Activated CD4-positive, alpha-beta T cell treated with anti-CD3 and anti-CD28 coated beads, Interleukin-2, amount 10 ng/mL, durations not matched to agents 24 days and 14 days (primary cell): Measurements from ENCODE around the gene MBOAT1. TPM values are rescaled to one million over a fixed set of nuclear protein-coding genes. Genes with fewer than 3 reads are reported as not detected.
"Not testable (repeated sequence)": the region's sequence is repeated elsewhere in the genome, so short reads cannot be mapped to it uniquely, and the experiment has no call there.

Experiments
- DNase-seq: peaks from one replicate; pipeline ENCODE4 v3.0.0; 2022
- H3K27ac Mint-ChIP-seq: one replicate; pipeline ENCODE4 v1.8.0; 2022; ENCODE audit warnings: mild to moderate bottlenecking, mixed read lengths
- H3K27me3 Mint-ChIP-seq: one replicate; pipeline ENCODE4 v1.8.0; 2022; ENCODE audit warnings: mixed read lengths
- H3K36me3 Mint-ChIP-seq: one replicate; pipeline ENCODE4 v1.8.0; 2022; ENCODE audit warnings: low read depth, mild to moderate bottlenecking, mixed read lengths
- H3K4me1 Mint-ChIP-seq: one replicate; pipeline ENCODE4 v1.8.0; 2021; ENCODE audit warnings: mixed read lengths
- H3K4me3 Mint-ChIP-seq: one replicate; pipeline ENCODE4 v1.8.0; 2022; ENCODE audit warnings: mild to moderate bottlenecking, moderate library complexity, mixed read lengths
- H3K9me3 Mint-ChIP-seq: one replicate; pipeline ENCODE4 v1.8.0; 2021; ENCODE audit warnings: mixed read lengths
- intact Hi-C: fragments of 100-400 bp; cut with micrococcal nuclease; formaldehyde crosslinking; loops from one replicate; pipeline ENCODE4 v1.15.1; 2023
- total RNA-seq: library from RNA; stranded (reverse); gene quantifications from 2 replicates; pipeline ENCODE4 v1.2.3, GENCODE V29; 2022

Gene MBOAT1
- total RNA-seq, 1 donor from 2014 or later: 11.8 TPM

GRCh38 chr6:20162515-20162914 lies 49.8 kb downstream of the MBOAT1 start:
- no peaks in the 10 kb centered on the region for H3K27me3 Mint-ChIP-seq
- H3K36me3 Mint-ChIP-seq: peaks cover 11% of the 10 kb centered on the region
- intact Hi-C loops: no loop called here
- no peak overlapping the region for H3K27ac Mint-ChIP-seq
- no peak for DNase-seq
- no peaks in the 10 kb centered on the region for H3K9me3 Mint-ChIP-seq
- H3K4me1 Mint-ChIP-seq: no peaks in the 10 kb centered on the region
- no peak overlapping the region for H3K4me3 Mint-ChIP-seq

DNA sequence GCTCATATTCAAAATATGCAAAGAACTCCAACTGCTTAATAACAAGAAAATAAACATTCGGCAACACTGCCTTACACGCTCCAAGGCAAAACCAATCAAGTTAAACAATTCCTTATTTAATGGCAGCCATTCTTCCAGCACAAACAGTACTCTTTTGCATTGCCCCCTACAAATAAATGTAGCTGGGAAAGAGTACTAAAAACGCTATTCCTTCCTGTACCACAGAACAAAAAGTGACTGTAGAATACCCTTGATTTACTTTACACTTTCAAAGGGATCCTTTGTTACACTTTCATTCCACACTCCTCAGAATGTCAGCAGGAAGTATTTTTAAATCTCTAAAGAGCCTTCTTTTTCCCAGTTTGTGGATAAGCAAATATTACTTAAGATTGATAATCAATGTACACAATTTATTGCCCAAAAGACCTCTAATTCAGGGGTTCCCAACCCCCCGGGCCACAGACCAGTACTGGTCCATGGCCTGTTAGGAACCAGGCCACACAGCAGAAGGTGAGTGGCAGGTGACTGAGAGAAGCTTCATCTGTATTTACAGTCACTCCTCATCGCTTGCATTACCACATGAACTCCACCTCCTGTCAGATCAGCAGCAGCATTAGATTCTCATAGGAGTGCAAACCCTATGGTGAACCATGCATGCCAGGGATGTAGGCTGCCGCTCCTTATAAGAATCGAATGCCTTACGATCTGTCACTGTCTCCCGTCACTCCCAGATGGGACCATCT lies 51.6 kb downstream of the MBOAT1 start:
- no peak for DNase-seq
- Mint-ChIP-seq H3K27me3 (no peaks in the 10 kb centered on the region), H3K4me1 (no peaks in the 10 kb centered on the region), H3K27ac (no peak overlapping the region), H3K4me3 (no peak overlapping the region), H3K9me3 (no peaks in the 10 kb centered on the region), H3K36me3 (peaks cover 1% of the 10 kb centered on the region)
- intact Hi-C loops: no loop called here

- no peaks in the 10 kb centered on the region for H3K4me1 Mint-ChIP-seq
- H3K27me3 Mint-ChIP-seq: no peaks in the 10 kb centered on the region
- no peaks in the 10 kb centered on the region for H3K9me3 Mint-ChIP-seq
- H3K36me3 Mint-ChIP-seq: peaks cover 3% of the 10 kb centered on the region
- no peak overlapping the region for H3K27ac Mint-ChIP-seq
- intact Hi-C loops: no loop called here
- DNase-seq: no peak
- H3K4me3 Mint-ChIP-seq: no peak overlapping the region
Observed at GRCh38 chr6:20159781-20160540, 52.3 kb downstream of the MBOAT1 start.

DNA sequence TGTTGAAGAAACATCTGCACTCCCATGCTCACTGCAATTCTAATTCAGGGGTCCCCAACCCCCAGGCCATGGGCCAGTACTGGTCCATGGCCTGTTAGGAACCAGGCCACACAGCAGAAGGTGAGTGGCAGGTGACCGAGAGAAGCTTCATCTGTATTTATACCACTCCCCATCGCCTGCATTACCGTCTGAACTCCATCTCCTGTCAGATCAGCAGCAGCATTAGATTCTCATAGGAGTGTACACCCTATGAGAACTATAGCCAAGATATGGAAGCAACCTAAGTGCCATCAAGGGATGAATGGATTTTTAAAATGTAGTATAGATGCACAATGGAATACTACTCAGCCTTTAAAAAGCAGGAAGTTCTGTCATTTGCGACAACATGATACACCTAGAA lies 53.2 kb downstream of the MBOAT1 start:
- intact Hi-C loops: no loop called here
- peaks cover 3% of the 10 kb centered on the region for H3K36me3 Mint-ChIP-seq
- no peak overlapping the region for H3K4me3 Mint-ChIP-seq
- H3K4me1 Mint-ChIP-seq: no peaks in the 10 kb centered on the region
- no peak overlapping the region for H3K27ac Mint-ChIP-seq
- H3K9me3 Mint-ChIP-seq: no peaks in the 10 kb centered on the region
- H3K27me3 Mint-ChIP-seq: no peaks in the 10 kb centered on the region
- no peak for DNase-seq

DNA sequence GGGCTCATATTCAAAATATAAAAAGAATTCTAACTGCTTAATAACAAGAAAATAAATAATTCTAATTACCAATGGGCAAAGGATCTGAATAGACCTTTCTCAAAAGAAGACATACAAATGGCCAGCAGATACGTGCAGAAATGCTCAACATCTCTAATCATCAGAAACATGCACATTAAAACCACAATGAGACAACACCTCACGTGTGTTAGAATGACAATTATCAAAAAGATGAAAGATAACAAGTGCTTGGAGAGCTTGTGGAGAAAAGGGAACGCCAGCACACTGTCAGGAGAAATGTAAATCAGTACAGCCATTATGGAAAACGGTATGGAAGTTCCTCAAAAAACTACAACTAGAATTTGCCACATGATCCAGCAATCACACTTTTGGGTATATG lies 53.6 kb downstream of the MBOAT1 start:
- Mint-ChIP-seq H3K9me3 (no peaks in the 10 kb centered on the region), H3K36me3 (peaks cover 3% of the 10 kb centered on the region), H3K4me1 (no peaks in the 10 kb centered on the region), H3K27ac (no peak overlapping the region), H3K27me3 (no peaks in the 10 kb centered on the region), H3K4me3 (no peak overlapping the region)
- DNase-seq: no peak
- intact Hi-C loops: no loop called here

GRCh38 chr6:20156824-20157223 lies 55.4 kb downstream of the MBOAT1 start:
- H3K4me3 Mint-ChIP-seq: no peak overlapping the region
- H3K27me3 Mint-ChIP-seq: no peaks in the 10 kb centered on the region
- DNase-seq: no peak
- H3K4me1 Mint-ChIP-seq: no peaks in the 10 kb centered on the region
- intact Hi-C loops: no loop called here
- H3K36me3 Mint-ChIP-seq: peaks cover 4% of the 10 kb centered on the region
- H3K27ac Mint-ChIP-seq: no peak overlapping the region
- H3K9me3 Mint-ChIP-seq: no peaks in the 10 kb centered on the region

GRCh38 chr6:20154753-20155152 lies 57.5 kb downstream of the MBOAT1 start:
- no peaks in the 10 kb centered on the region for H3K9me3 Mint-ChIP-seq
- no peak for DNase-seq
- H3K4me3 Mint-ChIP-seq: no peak overlapping the region
- intact Hi-C loops: no loop called here
- peaks cover 17% of the 10 kb centered on the region for H3K36me3 Mint-ChIP-seq
- no peaks in the 10 kb centered on the region for H3K4me1 Mint-ChIP-seq
- H3K27ac Mint-ChIP-seq: no peak overlapping the region
- no peaks in the 10 kb centered on the region for H3K27me3 Mint-ChIP-seq

- Mint-ChIP-seq H3K27ac (no peak overlapping the region), H3K4me3 (no peak overlapping the region), H3K27me3 (no peaks in the 10 kb centered on the region), H3K36me3 (peaks cover 28% of the 10 kb centered on the region), H3K9me3 (no peaks in the 10 kb centered on the region), H3K4me1 (no peaks in the 10 kb centered on the region)
- DNase-seq: no peak
- intact Hi-C loops: no loop called here
Observed at GRCh38 chr6:20153194-20153593, 59.1 kb downstream of the MBOAT1 start.

DNA sequence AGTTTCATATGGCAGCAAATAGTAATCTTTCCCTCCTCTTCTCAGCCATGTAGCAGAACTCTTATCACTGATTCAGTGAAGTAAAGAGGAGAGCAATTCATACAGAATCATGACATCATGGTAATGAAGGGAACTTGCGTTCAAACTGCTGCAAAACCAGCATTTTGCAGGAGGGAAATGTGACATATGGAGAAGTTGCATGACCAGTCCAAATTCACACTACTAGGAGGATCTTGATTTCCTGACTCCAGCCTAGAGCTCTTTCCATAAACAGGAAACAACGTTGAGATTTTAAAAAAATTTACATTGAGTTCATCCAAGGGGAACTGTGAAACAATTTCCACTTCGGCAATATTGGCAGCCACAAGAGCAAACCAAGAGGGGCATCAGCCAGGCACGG lies 63.8 kb downstream of the MBOAT1 start:
- intact Hi-C loops: no loop called here
- Mint-ChIP-seq H3K27me3 (no peaks in the 10 kb centered on the region), H3K36me3 (peaks cover 38% of the 10 kb centered on the region), H3K4me1 (no peaks in the 10 kb centered on the region), H3K4me3 (no peak overlapping the region), H3K9me3 (peaks cover 4% of the 10 kb centered on the region), H3K27ac (no peak overlapping the region)
- no peak for DNase-seq

GRCh38 chr6:20147469-20147868 lies 64.8 kb downstream of the MBOAT1 start:
- H3K4me3 Mint-ChIP-seq: no peak overlapping the region
- DNase-seq: no peak
- no peaks in the 10 kb centered on the region for H3K4me1 Mint-ChIP-seq
- no peak overlapping the region for H3K27ac Mint-ChIP-seq
- H3K9me3 Mint-ChIP-seq: peaks cover 4% of the 10 kb centered on the region
- intact Hi-C loops: no loop called here
- H3K36me3 Mint-ChIP-seq: peaks cover 41% of the 10 kb centered on the region
- no peaks in the 10 kb centered on the region for H3K27me3 Mint-ChIP-seq

GRCh38 chr6:20146831-20147230 lies 65.4 kb downstream of the MBOAT1 start:
- intact Hi-C loops, DNase-seq, H3K27ac Mint-ChIP-seq, H3K4me1 Mint-ChIP-seq, H3K9me3 Mint-ChIP-seq, H3K27me3 Mint-ChIP-seq, H3K4me3 Mint-ChIP-seq: not testable (repeated sequence)
- H3K36me3 Mint-ChIP-seq: peaks cover 41% of the 10 kb centered on the region

DNA sequence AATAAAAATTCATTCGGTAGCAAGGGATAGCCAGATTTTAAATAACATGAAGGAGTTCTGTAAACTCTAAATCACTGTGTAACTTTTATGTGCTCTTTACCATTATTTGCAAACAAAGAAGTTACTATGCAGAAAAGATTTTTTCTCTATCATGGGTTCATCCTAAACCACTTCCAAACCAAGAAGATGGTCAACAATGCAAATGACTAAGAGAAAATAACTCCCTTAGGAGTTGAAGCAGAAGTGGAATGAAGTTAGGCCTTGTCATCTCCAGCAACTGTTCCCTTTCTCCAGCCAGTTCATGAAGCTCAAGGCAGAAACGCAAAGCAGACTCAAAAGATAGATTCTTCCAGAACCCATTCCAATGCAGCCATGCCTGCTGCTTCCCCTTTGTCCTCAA lies 66.0 kb downstream of the MBOAT1 start:
- Mint-ChIP-seq H3K27ac (no peak overlapping the region), H3K27me3 (no peaks in the 10 kb centered on the region), H3K9me3 (peaks cover 4% of the 10 kb centered on the region), H3K36me3 (peaks cover 40% of the 10 kb centered on the region), H3K4me3 (no peak overlapping the region), H3K4me1 (no peaks in the 10 kb centered on the region)
- intact Hi-C loops: no loop called here
- DNase-seq: no peak

DNA sequence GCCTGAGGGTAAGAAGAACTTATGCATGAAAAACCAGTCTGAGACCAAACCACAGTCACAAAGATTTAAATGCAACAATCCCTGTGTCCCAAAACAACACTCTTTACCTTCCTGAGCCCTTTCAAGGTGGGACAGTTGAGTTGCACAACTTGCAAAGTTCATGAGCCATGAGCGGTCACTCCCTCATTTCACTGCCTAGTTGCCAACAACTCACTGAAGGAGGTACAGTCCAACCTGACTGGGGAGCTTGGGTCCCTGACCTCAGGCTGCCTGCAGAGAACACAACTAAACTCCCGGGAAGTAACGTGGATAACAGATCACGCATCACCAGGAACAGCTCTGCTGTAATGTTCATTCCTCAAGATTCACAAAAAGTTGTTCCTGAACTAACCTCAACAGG lies 69.4 kb downstream of the MBOAT1 start:
- H3K36me3 Mint-ChIP-seq: peaks cover 37% of the 10 kb centered on the region
- intact Hi-C loops: no loop called here
- no peak overlapping the region for H3K27ac Mint-ChIP-seq
- peaks cover 4% of the 10 kb centered on the region for H3K9me3 Mint-ChIP-seq
- no peaks in the 10 kb centered on the region for H3K27me3 Mint-ChIP-seq
- H3K4me3 Mint-ChIP-seq: no peak overlapping the region
- no peak for DNase-seq
- H3K4me1 Mint-ChIP-seq: no peaks in the 10 kb centered on the region

DNA sequence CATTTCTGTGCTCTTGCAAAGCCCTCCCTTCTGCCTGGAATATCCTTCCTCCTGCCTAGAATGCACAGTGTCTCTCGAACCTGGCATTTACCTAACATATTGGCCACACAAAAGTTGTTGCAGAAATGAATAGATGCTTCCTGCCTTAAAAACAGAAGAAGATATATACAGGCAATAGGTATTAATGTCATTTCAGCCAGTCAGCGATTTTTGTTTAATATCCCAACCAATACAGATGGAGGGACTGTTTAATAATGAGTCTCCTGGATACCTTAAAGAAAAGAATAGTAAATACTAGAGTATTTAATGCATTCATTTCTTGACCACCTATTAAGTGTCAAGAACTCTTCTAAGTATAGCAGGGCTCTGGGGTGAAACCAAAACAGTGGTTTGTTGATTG lies 70.3 kb downstream of the MBOAT1 start:
- H3K4me3 Mint-ChIP-seq: no peak overlapping the region
- peaks cover 4% of the 10 kb centered on the region for H3K9me3 Mint-ChIP-seq
- no peaks in the 10 kb centered on the region for H3K27me3 Mint-ChIP-seq
- no peak overlapping the region for H3K27ac Mint-ChIP-seq
- DNase-seq: no peak
- intact Hi-C loops: no loop called here
- peaks cover 6% of the 10 kb centered on the region for H3K4me1 Mint-ChIP-seq
- peaks cover 31% of the 10 kb centered on the region for H3K36me3 Mint-ChIP-seq
